GM21381 (cell line): ENCODE results near the gene RERE.
"Not testable (repeated sequence)": the region's sequence is repeated elsewhere in the genome, so short reads cannot be mapped to it uniquely, and the experiment has no call there.

Source experiments
- ATAC-seq: cut with Tn5 transposase; IDR thresholded peaks from one replicate; pipeline ENCODE4 v1.9.1; 2021; ENCODE audit warnings: mild to moderate bottlenecking, moderate library complexity; ENCODE audit not compliant: unreplicated experiment

RERE gene

DNA sequence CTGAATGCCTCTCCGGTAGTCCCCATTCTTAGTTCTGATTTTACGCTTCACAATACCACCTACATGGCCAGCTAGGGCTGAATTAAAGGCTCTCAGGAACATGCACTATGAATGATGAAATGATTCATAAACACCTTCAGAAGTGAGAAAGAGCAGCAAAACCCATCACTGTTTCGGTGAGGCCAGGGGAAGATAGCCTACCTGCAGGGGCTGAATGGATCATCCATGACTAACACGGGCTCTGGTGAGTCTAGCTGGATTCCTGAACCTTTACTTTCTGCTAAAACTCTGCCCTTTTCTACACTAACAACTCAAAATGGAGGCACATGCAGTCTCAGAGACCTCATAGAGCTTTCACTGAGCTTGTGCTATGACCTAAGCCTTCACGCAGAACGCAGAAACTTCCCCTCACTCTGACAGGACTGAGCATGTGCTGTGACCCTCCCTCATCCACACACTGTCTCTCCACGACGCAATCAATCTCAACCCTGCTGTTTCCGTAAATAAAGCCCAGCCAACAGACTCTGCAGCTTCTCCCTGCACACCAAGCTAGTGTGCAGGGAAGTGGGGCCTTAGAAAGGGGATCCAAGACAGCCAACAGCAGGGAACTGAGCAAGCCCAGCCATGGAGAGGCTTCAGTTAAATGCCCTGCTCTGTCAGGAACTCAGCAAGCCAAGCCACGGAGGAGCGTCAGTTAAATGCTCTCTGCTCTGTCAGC, 291.7 kb downstream of the RERE start:
- peak; percentile 53 for ATAC-seq

DNA sequence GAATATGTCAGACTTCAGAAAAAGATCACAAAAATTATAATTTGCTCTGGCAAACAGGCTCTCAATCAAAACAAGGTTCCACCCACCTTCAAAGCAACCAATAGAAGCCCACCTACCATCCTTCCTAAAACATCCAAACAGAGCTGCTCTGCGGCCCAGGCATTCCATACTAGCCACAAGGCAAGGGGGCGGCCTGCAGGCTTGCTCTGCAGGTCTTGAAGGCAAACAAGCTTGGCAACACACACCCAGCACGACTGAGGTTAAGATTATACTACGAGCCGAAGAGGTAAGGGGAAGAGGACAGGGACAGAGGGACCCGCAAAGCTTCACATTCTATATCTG, 292.3 kb downstream of the RERE start:
- ATAC-seq, result no peak

DNA sequence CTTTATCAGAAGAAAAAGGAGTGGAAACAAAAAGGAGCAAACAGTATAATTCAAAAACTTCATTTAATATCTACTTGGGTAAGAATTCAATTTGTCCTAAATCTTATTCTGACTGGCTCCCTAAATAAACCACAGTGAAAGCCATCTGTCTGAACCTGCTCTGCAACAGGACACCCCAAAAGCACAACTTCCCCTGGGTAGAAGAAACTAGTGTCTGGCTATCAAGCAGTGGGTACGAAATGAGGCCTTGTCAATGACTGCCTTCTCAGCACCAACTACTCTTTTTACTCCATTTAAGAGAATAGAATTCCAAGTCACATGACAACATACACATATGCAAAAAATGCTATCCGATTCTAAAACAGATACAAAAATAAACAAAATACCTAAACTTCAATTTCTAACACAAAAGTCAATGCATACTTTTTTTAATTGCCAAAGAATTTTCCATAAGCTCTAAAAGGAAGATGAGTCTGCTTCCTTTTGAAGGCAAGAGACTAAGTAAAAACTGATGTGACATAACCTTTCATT, 292.7 kb downstream of the RERE start:
- ATAC-seq, result no peak

DNA sequence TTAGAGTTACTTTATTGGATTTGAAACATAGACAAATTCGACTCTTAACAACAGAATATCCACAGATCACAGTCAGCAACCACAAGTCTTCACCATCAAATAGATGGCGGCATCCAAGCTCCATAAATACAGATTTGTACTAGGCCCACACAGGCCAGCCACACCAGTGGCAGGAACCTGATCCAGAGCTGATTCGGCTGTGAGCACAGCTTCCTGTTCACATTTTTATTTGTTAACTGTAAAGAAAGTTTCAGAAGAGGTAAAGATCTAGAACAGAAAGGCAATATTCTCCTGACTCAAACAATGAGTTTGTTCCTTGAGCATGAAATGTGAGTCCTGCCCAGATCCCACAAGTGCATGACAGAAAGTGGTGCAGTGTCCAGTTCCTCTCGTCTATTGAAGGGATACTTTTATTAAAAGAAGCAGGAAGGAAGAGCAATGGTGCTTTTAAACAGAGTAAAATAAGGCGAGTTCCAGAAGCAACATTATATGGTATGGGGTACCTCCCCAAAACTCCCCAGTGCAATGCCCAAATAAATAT, 293.7 kb downstream of the RERE start:
- no peak for ATAC-seq

DNA sequence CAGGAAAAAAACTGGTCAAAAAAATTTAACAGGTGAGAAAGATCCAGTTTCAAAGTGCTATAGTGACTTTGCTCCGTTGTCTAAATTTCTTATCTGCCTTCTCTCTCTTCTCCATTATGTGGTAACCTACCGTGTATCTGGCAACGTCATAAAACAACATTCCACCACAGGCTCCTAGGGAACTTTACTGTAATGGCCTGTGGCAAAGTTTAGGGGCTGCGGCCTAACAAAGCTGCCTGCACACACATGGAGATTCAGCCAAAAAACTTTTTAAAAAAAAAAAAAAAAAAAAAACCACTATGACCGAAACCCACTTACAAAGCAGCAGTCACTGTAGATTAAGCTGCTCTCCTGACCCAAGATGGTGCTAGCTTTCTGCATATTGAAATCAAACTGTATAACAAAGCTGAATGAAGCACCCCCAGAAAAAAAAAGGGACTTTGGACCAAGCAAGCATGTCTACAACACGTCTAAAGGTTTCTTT, 296.9 kb downstream of the RERE start:
- no peak for ATAC-seq

DNA sequence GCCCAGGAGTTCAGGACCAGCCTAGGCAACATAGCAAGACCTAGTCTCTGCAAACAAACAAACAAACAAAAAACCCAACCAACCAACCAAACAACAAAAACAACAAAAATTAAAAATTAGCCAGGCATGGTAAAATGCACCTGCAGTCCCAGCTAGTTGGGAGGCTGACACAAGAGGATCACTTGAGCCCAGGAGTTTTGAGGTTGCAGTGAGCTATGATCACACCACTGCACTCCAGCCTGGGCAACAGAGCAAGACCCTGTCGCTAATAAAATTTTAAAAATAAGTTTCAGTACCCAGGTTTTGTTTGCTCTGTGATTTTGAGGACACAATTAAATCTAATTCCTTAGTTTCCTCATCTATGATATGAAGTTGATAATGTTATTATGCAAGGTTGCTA, 298.3 kb downstream of the RERE start:
- no peak for ATAC-seq

DNA sequence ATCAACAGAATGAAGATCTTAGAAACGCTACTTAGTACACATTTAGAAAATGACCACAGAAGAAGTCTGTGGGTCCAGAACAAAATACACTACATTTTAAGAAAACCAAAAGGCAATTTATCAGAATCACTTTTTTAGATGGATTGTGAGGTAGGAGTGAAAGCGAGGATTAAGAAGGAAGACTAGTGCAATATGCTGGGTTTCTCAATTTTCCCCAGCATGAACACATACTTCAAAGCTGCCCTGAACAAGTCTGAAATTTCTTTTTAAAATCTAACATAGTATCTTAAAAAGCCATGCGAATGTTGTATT, 299.0 kb downstream of the RERE start:
- no peak for ATAC-seq

DNA sequence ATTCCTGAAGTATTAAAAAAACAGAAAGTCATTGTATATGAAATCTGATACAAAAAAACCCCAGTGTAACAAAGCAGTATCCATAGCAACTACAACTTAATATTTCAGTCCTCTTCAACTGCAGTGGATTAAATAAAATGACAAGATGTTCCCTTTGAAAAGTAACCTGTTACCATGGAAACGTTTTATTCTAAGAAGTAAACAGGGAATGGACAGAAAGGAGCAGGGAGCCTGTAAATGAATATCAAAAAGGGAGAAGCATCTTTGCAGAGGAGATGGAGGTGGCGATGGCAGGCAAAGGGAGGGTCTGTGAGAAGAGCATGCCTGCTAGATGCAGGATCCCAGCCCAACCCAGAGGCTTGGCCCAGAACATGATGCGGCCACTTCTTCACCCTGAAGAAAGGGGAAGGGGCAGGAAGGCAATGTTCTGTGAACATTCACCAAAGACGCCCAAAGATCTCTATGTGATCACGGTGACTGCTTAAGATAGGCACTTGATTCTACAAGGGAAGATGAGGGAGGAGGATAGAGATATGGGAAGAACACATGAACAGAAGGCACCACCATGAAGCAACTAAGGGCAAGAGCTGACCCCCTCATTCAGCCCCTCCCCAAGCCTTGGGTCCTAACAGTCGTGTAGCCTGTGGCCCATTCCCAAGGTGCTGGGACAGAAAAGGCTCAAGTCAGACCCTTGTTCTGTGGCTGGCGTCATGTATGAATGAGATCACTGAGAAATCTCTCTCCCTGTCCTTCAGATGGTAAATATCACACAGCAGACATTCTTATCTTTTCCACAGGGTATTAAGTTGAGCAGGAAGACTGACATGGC, 299.6 kb downstream of the RERE start:
- no peak for ATAC-seq

DNA sequence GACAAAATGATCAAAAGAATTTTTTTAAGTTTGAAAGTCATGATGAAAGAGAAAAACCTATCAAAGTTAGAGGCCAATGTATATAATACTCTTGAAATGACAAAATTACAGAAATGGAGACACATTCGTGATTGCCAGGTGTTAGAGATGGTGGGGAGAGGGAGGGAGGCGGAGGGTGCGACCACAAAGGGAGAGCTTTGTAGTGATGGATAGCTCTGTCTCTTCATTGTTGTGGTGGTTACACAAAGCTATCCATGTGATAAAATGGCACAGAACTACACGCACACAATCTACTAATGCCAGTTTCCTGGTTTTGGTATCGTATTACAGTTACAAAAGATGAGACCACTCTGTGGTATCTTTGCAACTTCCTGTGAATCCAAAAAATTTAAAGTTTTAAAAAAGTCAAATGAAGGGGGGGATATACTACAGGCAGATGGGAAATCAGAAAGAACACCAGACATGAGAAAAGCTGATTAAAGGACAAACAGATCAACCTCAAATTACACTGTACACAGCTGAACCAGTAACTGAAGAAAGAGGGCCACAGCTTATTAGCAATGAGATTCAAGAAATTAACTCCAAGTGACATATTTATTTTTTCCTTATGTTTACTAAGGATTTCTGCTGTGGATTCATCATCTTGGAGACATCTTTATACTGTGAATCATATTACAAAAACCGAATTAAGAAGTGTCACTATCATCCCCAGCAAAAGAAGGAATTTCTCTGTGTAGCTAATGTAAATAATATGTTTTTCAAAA, 300.5 kb downstream of the RERE start:
- ATAC-seq, result no peak

DNA sequence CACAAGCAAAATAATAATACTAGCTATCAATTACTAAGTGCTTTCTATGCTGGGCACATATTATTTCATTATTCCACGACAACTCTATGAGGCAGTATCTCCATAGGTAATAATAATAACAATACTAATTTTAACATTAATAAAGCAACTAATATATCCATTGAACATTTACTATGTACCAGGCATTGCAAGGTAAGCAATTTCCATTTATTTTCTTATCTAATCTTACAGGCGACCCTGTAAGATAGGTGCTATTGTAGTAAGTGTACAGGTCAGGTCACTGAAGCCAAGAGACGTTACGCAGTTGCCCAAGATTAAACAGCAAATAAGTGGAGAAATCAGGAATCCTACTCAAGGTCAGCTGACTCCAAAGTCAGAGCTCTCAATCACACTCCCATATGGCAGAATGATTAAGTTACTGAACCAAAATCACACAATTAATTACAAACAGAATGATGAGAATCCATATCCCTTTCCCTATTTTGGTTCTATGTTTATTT, 301.1 kb downstream of the RERE start:
- ATAC-seq, result no peak

DNA sequence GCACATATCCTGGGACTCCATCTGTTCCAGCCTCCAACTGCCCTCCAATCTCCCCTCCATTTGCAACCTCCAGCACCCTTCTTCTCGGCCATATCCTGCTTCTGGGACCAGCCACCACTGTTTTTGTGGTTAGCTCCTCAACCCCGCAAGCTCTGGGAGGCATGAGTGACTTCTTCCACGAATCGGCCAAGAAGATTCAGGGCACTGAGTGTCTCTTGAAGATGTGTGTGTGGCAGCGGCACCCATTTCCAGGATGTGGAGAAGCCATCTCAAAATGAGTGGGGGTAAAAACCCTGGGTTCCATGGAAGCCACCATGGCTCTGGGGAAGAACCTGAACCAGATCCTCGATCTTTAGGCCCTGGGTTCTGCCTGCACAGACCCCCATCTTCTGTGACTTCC, 304.9 kb downstream of the RERE start:
- no peak for ATAC-seq

DNA sequence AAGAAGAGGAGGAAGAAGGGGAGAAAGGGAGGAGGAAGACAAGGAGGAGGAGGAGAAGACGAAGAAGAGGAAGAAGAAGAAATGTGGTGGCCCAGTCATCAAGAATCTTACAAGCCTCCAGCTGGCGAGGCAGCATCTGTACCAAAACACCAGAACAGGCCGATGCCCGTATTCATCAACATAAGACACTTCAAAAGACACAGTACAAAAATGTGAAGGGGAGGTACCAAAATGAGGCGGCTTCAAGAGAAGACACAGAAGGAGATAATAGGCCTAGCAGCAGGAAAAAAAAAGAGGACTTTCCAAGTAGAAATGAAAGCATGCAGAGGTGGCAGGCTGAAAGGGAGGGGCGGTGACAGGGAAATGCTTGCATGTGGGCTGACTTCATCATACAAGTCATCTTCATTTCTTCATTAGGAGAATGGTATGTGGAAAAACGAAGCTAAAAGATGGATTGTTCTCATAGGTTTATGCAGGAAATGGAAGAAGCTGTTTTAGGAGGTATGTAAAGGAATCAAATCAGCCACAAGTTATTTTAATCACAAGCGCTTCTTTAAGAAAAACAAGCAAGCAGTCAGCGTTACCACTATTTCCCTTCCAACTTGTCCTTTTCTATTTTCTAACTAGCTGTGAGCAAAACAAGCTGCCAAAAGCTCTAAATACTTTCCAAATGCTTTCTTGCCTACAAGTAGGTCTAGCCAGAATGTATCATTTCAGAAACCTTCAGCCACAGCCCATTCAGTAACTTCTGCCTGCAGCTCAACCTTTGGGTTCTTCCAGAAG, 307.2 kb downstream of the RERE start:
- peak; percentile 60 for ATAC-seq

DNA sequence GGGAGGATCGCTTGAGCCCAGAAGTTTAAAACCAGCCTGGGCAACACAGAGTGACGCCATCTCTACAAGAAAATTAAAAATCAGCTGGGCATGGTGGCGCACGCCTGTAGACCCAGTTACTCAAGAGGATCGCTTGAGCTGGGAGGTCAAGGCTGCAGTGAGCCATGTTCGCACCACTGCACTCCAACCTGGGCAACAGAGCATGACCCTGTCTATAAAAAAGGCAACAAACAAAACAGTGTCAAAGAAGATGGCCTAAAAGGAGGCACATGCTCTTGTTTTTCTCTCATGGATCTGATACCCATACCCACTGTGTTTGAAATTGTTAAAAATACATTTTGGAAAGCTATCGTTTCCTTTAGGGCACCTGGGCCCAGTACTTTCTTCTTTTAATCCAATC, 307.9 kb downstream of the RERE start:
- ATAC-seq, result no peak

DNA sequence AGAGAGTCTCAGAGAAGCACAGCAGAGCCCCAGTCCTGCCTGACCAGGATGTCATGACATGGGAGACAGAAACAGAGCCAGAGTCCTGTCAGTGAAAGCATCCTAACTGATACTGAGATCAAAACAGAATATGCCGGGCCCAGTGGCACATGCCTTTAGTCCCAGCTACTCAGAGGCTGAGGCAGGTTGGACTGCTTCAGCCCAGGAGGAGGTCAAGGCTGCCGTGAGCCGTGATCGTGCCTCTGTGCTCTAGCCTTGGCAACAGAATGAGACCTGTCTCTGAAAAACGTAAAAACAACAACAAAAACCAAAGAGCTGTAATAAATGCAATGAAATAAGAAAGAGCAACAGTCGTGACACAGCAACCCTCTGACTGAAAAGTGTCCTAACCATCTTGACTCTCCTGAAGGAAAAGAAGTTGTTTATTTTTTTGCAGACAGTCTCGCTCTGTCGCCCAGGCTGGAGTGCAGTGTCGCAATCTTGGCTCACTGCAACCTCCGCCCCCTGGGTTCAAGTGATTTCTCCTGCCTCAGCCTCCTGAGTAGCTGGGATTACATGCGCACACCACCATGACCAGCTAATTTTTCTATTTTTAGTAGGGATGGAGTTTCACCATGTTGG, 310.3 kb downstream of the RERE start:
- ATAC-seq, result no peak

DNA sequence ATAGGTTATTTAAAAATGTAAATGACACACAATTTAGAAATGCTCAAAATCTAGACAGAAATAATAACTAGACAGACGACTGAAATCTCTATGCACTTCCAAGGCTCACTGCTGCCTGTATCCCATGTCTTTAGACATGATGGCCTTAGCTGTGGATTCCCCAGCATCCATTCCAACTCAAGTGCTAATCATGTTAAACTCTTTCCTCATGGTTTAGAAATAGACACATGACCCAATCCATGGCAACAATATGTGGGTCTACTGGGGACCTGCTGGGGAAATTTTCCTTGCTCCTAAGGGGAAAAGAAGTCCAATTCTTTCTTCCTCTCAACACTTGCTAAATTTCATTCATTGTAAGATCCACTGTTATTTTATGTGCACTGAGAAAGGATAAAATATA, 311.0 kb downstream of the RERE start:
- no peak for ATAC-seq

DNA sequence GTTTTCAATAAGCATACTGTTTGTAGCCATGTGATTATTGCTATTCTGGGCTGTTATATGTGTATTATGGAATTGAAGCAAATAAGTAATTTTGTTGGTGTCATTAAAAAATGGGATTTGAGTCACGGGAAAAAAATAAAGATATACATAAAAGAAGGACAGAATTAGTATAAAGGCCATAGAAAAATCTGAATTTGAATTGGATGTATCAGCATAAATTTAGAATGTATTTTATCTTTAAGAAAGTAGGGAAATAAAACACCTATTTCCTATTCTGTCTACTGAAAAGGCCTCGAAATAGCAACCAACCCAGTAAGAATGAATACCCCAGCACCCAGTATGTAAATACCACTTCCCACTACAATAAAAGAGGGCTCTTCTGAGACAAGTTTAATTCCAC, 313.6 kb downstream of the RERE start:
- ATAC-seq, result no peak

DNA sequence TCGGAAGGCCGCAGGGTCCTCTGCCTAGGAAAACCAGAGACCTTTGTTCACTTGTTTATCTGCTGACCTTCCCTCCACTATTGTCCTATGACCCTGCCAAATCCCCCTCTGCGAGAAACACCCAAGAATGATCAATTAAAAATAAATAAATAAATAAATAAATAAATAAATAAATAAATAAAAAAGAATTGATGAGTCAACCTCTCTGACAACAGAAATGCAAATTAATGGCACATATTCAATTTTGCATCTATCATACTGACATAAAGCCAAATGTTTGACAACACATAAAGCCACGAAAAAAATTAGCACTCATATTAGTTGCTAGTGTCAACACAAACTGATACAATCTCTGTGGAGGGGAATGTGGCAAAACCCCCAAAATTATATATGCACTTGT, 314.5 kb downstream of the RERE start:
- not testable (repeated sequence) for ATAC-seq

DNA sequence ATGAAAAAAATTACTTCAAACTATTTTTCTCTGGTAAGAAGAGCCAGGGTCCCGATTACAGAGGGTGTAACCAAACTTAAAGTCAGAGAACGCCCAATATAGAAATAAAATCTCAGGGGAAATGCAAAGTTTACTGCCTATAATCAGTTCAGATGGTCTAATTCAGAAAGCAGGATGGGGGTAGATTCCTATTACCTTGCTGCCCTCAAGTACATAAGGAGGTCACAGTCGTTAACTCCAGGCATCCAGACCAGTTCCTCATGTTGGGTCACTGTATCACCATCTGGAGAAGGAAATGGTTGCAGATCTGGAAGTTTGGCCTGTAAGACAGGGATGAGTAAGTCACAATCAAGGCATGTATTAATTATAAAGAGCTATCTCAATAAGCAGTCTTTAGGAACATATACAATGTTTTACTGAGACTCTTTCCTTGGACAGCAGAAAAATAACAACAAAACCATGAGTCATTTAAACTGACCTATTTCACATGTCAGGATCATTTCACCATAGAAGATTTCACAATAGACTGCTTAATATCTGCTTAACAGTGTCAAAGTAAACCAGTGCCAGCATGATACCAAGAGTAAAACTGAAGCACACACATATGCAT, 320.1 kb downstream of the RERE start:
- no peak for ATAC-seq

DNA sequence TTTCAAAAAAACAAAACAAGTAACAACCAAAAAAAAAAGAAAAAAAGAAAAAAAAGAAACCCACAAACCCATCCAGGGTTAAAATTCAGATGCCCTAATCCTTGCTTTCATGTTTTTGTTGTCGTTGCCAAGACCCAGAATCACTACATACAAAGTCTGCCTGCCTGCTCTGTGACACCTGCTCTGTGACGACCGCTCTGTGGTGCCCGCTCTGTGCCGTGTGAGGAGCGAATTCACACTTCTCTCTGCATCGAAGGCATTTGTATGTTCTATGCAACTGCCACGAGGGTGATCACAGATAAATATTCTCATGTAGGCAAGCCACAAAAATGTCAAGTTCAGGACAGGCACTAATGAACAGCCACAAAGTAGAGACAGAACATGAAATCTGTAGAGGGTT, 321.0 kb downstream of the RERE start:
- peak; percentile 55 for ATAC-seq
